PC-9 (cell line): ENCODE measurements around the gene ZFP28. TPM values are rescaled to one million over a fixed set of nuclear protein-coding genes. Genes with fewer than 3 reads are reported as not detected.

Source experiments
- BruUV-seq: library from RNA; stranded (reverse); fragments of 400-500 nt; replicated peaks from 2 replicates; lab custom pipeline; 2021; lab: Mats Ljungman, UMichigan
- CTCF ChIA-PET: fragments of 300-600 bp; sonication (Branson Sonifier 250); formaldehyde crosslinking; loops from one replicate; lab custom pipeline; 2022; ENCODE audit warnings: antibody characterized with exemption; lab: Charles Lee
- POLR2A ChIA-PET: fragments of 300-600 bp; sonication (Branson Sonifier 250); formaldehyde crosslinking; loops from one replicate; lab custom pipeline; 2022; ENCODE audit warnings: antibody characterized with exemption; ENCODE audit not compliant: unreplicated experiment; lab: Charles Lee
- DNase-seq, 2 experiments: peaks; one replicate each; pipeline versions ENCODE4 v3.0.0 to v3.0.0-alpha.2; 2015 to 2022; ENCODE audit warnings: mixed read lengths in 1 of 2
- H2AFZ ChIP-seq: fragments of 200-600 bp; sonication (generic); 2 replicates; pipeline ENCODE4 v1.8.1; 2017; ENCODE audit warnings: antibody characterized with exemption
- H3F3A ChIP-seq: fragments of 200-600 bp; sonication (generic); 2 replicates; pipeline ENCODE4 v1.8.1; 2017; ENCODE audit warnings: antibody characterized with exemption, mild to moderate bottlenecking, low read depth; ENCODE audit not compliant: insufficient read depth
- H3K27ac ChIP-seq: fragments of 200-600 bp; sonication (generic); 2 replicates; pipeline ENCODE4 v1.6.1; 2016; ENCODE audit warnings: mixed run types
- H3K27me3 ChIP-seq: fragments of 200-600 bp; sonication (generic); 2 replicates; pipeline ENCODE4 v1.6.1; 2016; ENCODE audit warnings: low read depth, mixed run types; ENCODE audit not compliant: insufficient read depth
- H3K36me3 ChIP-seq: fragments of 200-600 bp; sonication (generic); 2 replicates; pipeline ENCODE4 v1.6.1; 2016; ENCODE audit warnings: low read depth, mixed run types
- H3K4me1 ChIP-seq: fragments of 200-600 bp; sonication (generic); replicated peaks from 2 replicates; pipeline ENCODE4 v1.6.1; 2016; ENCODE audit warnings: mixed run types; ENCODE audit not compliant: insufficient read depth
- H3K4me2 ChIP-seq: fragments of 200-600 bp; sonication (generic); 2 replicates; pipeline ENCODE4 v1.6.1; 2017; ENCODE audit warnings: mixed run types
- H3K4me3 ChIP-seq: fragments of 200-600 bp; sonication (generic); 2 replicates; pipeline ENCODE4 v1.6.1; 2016; ENCODE audit warnings: mixed run types
- H3K79me2 ChIP-seq: fragments of 200-600 bp; sonication (generic); 2 replicates; pipeline ENCODE4 v1.6.1; 2017; ENCODE audit warnings: low read depth, mixed run types
- H3K9me2 ChIP-seq: fragments of 200-600 bp; sonication (generic); 2 replicates; pipeline ENCODE4 v1.8.1; 2017; ENCODE audit warnings: mild to moderate bottlenecking; ENCODE audit not compliant: insufficient read depth
- H3K9me3 ChIP-seq: fragments of 200-600 bp; sonication (generic); 2 replicates; pipeline ENCODE4 v1.8.1; 2016; ENCODE audit warnings: low read depth; ENCODE audit not compliant: insufficient read depth
- H4K20me1 ChIP-seq: fragments of 200-600 bp; sonication (generic); 2 replicates; pipeline ENCODE4 v1.8.1; 2017; ENCODE audit not compliant: insufficient read depth
- EZH2 ChIP-seq: fragments of 200-600 bp; sonication (generic); IDR thresholded peaks from 2 replicates; pipeline ENCODE4 v1.8.0; 2017; ENCODE audit warnings: antibody characterized with exemption, low read depth
- intact Hi-C: fragments of 100-400 bp; cut with micrococcal nuclease; formaldehyde crosslinking; loops from one replicate; pipeline ENCODE4 v1.10.0; 2022; ENCODE audit not compliant: unreplicated experiment
- total RNA-seq: library from RNA; stranded (reverse); gene quantifications from 2 replicates; pipeline ENCODE4 v1.2.3, GENCODE V29; 2021
- TF ChIP-seq, protein P1 (sequence below): fragments of 200-600 bp; sonication (generic); conservative IDR thresholded peaks from 2 replicates; pipeline ENCODE4 v1.6.1; 2017; ENCODE audit warnings: mixed run types, antibody characterized with exemption, mild to moderate bottlenecking, moderate library complexity

ZFP28 gene
- total RNA-seq, 1 experiment from 2014 or later: 2.8 TPM

DNA sequence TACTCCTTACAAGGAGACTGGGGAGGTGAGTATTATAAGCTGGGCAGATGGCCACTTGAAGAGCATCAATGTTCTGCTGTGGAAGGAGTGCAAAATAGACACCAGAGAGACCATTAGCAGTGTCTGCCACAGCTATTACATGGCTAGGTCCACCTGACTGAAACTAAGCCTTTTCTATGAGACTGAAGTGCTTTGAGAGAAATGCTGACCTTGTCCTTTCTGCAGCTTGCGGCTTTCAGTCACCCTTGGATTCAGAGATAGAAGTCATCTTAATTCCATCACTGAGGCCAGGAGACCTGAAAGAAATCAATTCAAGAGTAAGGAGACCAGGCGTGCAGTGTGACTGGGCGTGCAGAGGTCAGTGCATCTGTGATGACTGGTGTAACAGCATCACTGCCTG lies 1.3 kb upstream of the ZFP28 start:
- POLR2A ChIA-PET: no interaction called here
- H3K9me3 ChIP-seq: peaks cover 34% of the 10 kb centered on the region

DNA sequence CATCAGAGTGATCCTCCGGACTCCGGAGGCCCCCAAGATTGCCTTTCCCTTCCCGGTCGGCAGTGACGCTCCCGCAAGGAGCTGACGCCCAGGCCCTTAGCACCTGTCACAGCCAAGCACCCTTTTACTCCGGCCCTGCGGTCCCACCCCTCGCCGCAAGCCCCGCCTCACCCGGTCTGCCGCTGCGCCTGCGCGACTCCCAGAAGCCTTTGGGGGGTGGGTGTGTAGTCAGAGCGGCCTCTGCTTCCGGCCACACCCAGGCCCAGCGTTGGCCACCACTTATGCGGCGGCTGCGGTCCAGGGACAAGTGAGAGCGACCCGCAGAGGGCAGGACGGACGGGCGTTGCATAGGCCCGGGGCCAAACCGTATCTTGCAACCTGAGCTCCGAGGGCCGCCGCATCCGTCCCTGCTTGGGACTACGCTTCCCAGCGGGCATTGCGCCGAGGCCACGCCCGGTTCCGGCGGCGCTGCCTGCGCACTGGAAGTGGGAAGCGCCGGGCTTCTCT lies 441 bp upstream of the ZFP28 start:
- H3K9me3 ChIP-seq: peaks cover 27% of the 10 kb centered on the region
- no TSS peak for BruUV-seq
- CTCF ChIA-PET: interaction anchor here (0.6 kb wide), 1 partner anchor 1651 kb away, joined by 4 read pairs; no protein-coding TSS in a partner anchor

More for the DNA sequence above, 1.3 kb upstream of the ZFP28 start:
- BruUV-seq: no TSS peak
- Histone ChIP-seq H3K36me3 (peaks cover 24% of the 10 kb centered on the region; the same call in 1 of the 2 replicates), H3K27me3 (no peaks in the 10 kb centered on the region), H3K4me1 (0 out of 2 replicates have a peak, but pooled peaks cover 9% of the 10 kb centered on the region), H3F3A (peaks cover 14% of the 10 kb centered on the region; the same call in 1 of the 2 replicates), H2AFZ (peak overlapping the region; percentile 84), H4K20me1 (no peaks in the 10 kb centered on the region), H3K4me2 (peak overlapping the region; percentile 74), H3K4me3 (peak overlapping the region; percentile 87), H3K79me2 (no peaks in the 10 kb centered on the region), H3K27ac (no peak overlapping the region), H3K9me2 (no peaks in the 10 kb centered on the region)
- no peak for TF ChIP-seq EZH2
- TF ChIP-seq, protein P1, sequence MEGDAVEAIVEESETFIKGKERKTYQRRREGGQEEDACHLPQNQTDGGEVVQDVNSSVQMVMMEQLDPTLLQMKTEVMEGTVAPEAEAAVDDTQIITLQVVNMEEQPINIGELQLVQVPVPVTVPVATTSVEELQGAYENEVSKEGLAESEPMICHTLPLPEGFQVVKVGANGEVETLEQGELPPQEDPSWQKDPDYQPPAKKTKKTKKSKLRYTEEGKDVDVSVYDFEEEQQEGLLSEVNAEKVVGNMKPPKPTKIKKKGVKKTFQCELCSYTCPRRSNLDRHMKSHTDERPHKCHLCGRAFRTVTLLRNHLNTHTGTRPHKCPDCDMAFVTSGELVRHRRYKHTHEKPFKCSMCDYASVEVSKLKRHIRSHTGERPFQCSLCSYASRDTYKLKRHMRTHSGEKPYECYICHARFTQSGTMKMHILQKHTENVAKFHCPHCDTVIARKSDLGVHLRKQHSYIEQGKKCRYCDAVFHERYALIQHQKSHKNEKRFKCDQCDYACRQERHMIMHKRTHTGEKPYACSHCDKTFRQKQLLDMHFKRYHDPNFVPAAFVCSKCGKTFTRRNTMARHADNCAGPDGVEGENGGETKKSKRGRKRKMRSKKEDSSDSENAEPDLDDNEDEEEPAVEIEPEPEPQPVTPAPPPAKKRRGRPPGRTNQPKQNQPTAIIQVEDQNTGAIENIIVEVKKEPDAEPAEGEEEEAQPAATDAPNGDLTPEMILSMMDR: no peak
- no peak for DNase-seq
- intact Hi-C loops: no loop called here
- CTCF ChIA-PET: interaction anchor here (0.5 kb wide), 1 partner anchor 828 kb away, joined by 3 read pairs; no protein-coding TSS in a partner anchor

DNA sequence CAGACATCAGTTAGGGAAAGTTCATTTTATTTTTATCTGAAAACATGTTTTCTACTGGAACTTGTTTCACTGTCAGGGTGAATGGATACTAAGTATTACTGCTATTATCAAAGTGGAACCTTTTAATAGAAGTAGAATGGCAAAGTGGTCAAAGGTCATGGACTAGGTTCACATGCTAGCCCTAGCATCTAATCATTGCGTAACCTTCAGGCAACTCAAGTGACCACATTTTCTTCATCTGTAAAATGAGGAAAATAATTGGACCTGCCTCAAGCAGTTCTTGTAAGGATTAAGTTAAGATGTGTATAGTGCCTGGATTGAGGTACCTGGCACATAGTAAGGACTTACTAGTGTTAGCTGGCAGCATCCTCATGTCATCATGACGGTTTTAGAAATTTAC lies 5.0 kb downstream of the ZFP28 start:
- intact Hi-C loops: no loop called here
- TF ChIP-seq EZH2: no peak
- TF ChIP-seq, protein P1: no peak
- ChIA-PET POLR2A (no interaction called here), CTCF (no interaction called here)
- peaks cover 7% of the 10 kb centered on the region; the same call in 1 of the 2 replicates for H3F3A ChIP-seq
- peaks cover 27% of the 10 kb centered on the region for H3K36me3 ChIP-seq
- H3K27ac ChIP-seq: no peak overlapping the region
- H3K4me3 ChIP-seq: no peak overlapping the region
- no peaks in the 10 kb centered on the region for H3K79me2 ChIP-seq
- no peaks in the 10 kb centered on the region for H4K20me1 ChIP-seq
- no peak overlapping the region for H2AFZ ChIP-seq
- H3K9me2 ChIP-seq: no peaks in the 10 kb centered on the region
- no TSS peak for BruUV-seq
- no peak overlapping the region for H3K4me2 ChIP-seq
- H3K4me1 ChIP-seq: 0 out of 2 replicates have a peak, but pooled peaks cover 9% of the 10 kb centered on the region
- H3K27me3 ChIP-seq: no peaks in the 10 kb centered on the region
- no peak for DNase-seq
- peaks cover 24% of the 10 kb centered on the region for H3K9me3 ChIP-seq

More for the DNA sequence above, 441 bp upstream of the ZFP28 start:
- H3F3A ChIP-seq: peaks cover 14% of the 10 kb centered on the region; the same call in 1 of the 2 replicates
- intact Hi-C loops: loop anchor here (1.0 kb wide), 2 partner anchors 29 to 57 kb away; partner anchors contain the start of genes ZNF470 and ZNF71
- no peaks in the 10 kb centered on the region for H4K20me1 ChIP-seq
- H3K79me2 ChIP-seq: no peaks in the 10 kb centered on the region
- peak overlapping the region; percentile 84 for H2AFZ ChIP-seq
- POLR2A ChIA-PET: no interaction called here
- H3K36me3 ChIP-seq: peaks cover 24% of the 10 kb centered on the region; the same call in 1 of the 2 replicates
- peak overlapping the region; percentile 87 for H3K4me3 ChIP-seq
- H3K9me2 ChIP-seq: no peaks in the 10 kb centered on the region
- no peak for TF ChIP-seq EZH2
- TF ChIP-seq, protein P1: no peak
- no peaks in the 10 kb centered on the region for H3K27me3 ChIP-seq
- H3K27ac ChIP-seq: peak overlapping the region; percentile 43; the same call in 1 of the 2 replicates
- 0 out of 2 replicates have a peak, but pooled peaks cover 9% of the 10 kb centered on the region for H3K4me1 ChIP-seq
- peak; percentile 81 to 86 for DNase-seq
- peak overlapping the region; percentile 74 for H3K4me2 ChIP-seq
